HG02642 (cell line): Measurements from ENCODE around the gene MTAP.
A peak's percentile ranks its signal among the peaks of the same experiment; 100 is the strongest.
"Not testable (repeated sequence)": the region's sequence is repeated elsewhere in the genome, so short reads cannot be mapped to it uniquely, and the experiment has no call there.

Experiments used
- ATAC-seq: cut with Tn5 transposase; IDR thresholded peaks from one replicate; pipeline ENCODE4 v1.9.1; 2021; ENCODE audit warnings: mild to moderate bottlenecking; ENCODE audit not compliant: unreplicated experiment, poor library complexity

MTAP gene

GRCh38 chr9:21904776-21905175 is 102.3 kb downstream of the MTAP start:
- no peak for ATAC-seq

DNA sequence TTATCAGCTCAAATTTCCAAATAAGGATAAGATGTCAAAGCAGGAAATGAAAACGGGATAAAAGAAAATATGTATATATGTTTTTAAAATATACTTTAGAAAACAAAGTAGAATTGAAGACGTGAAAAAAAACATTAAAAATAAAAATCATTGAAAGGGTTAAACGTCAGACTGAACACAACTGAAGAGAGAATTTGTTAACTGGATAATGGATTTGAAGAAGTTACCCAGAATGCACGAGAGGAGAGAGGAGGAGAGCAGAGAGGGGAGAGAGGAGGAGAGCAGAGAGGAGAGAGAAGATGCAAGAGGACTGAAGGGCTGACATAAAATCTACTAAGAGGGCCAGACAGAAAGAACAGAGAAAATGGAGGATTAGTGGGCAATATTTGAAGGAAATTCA is 103.8 kb downstream of the MTAP start:
- no peak for ATAC-seq

- ATAC-seq = no peak
Observed at GRCh38 chr9:21906881-21907280, 104.4 kb downstream of the MTAP start.

DNA sequence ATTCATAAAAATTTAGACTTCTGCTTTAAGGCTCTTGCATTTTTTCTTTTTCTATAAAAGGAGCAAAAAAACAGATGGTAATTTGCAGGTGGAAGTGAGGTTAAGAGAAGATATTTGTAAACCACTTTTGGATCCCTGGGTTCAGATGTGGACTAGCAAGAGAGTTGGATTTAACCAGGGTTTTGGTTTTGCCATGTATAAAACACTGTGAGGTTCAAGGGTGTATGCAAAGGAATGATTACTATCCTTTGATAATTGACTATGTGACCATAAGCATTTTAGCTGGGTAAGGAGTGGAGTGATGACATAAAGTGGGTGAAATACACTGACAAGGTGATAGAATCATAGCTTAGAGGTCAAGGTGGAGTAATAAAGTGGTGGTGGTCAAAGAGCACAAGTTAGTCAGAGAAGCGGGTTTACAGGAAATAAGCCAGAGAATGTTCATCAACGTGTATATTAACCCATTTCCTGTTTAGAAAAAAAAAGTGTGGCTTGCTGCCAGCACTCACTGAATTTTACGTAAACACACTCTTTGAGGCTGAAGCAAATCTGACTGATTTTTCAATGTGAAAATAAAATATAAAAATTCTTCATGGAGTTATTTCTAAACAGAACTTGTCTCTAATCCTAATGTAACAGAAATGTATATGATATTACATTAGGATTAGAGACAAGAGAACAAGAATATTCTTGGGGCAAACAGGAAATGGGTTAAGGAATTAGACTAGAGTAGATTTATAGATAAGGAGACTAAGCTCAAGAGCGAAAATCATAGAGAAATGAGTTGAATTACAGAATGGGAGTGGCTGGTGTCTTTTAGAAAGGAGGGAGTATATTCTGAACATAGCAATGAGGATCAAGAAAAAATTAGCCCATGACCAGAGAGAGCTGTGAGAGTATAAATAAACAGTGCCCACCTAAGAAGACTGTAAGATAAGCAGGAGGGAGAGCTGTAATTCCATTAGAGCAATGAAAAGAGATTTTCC is 117.2 kb downstream of the MTAP start:
- peak; percentile 73 for ATAC-seq

GRCh38 chr9:21923694-21924093 is 121.3 kb downstream of the MTAP start:
- no peak for ATAC-seq

DNA sequence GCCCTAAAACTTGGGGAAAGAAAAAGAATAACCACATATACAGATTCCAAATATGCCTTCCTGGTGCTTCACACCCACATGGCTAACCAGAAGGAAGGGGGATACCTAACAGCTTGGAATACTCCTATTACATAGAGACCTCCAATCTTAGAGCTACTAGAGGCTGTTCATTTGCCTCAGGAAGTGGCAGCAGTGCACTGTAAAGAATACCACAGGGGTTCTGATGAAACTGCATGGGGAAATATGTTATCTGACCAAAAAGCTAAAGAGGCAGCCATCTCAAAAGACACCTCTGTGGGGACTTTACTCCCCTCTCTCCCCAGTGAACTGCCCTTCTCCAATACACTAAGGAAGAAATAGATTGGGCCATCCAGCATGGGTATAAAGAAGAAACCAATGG is 125.3 kb downstream of the MTAP start:
- no peak for ATAC-seq

DNA sequence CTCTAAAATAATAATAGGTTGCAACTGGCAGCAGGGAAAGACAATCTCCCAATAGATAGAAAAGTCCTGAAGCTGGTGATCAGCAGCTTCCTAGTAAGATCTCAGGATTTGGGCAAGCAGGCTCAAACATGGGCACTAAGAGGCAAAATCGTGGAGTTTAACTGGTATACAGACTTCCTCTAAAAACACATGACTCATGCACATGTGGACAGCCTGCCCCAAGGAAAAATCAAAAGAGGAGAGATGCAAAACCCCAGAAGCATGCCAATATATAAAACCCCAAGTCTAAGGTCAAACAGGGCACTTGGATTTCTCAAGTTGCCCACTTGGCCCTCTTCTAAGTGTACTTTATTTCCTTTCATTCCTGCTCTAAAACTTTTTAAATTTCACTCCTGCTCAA is 129.0 kb downstream of the MTAP start:
- ATAC-seq = no peak

DNA sequence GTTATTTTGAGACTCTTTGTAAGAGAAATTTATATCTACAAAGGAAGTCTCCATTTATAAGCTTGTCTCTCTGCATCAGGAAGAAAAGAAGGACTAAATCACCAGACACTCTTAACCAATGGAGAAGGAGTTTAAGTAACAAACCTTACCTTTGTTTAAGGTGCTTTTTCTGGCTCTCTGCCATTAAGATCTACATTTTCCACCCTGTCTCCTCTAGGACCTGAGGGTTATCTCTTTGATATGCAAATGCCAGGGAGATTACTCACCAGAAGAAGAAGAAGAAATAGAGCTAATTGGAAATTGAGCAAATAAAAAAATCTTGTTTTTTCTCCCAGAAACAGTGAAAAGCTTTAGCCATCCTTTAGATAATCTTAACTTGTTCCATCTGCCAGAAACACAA is 130.8 kb downstream of the MTAP start:
- ATAC-seq = no peak

- ATAC-seq = no peak
Observed at GRCh38 chr9:21933865-21934264, 131.4 kb downstream of the MTAP start.

- no peak for ATAC-seq
Observed at GRCh38 chr9:21935631-21936030, 133.2 kb downstream of the MTAP start.

DNA sequence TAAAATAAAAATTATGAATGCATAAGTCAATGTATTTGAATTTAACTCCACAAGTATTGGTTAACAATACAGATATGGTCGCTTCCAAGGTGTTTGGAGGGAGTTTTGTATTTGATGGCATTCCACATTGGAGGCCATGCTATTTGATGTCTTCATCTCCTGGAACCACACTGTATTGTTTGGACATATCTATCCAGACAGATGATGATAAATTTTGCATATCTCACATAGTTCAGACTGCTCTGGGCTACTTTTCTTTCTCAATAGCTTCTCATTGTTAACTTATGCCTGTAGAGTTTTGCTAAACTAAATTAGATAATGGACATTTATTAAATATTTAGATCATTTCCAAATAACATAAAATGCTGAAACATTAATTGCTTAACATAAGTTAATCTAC is 133.7 kb downstream of the MTAP start:
- no peak for ATAC-seq

DNA sequence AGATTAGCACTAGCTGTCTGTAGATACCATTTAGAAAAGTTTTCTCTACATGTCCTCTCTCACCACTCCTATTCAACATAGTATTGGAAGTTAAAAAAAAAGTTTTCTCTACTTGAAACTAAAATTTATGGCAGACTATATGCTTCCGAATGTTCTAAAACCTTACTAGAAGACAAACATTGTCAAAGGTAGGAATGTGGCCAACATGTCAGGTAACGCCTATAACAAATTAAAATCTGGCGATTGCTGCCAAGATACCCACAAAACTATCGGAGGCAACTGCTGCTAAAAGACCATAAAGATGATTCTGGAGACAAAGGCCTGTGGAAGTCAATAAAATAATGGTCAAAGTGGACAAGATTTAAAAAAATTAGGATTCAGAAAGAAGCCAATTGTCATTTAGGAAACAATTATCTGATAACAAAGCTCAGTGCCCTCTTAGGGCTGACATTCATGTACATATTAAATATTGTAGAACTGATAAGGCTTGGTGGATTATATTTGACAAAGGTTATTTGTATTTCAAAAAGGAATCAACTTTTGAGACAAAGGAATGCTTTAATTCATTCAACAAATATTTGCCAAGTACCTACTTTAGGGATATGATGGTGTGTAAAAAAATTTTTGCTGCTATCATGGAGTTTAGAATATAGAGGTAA is 139.0 kb downstream of the MTAP start:
- ATAC-seq = no peak

DNA sequence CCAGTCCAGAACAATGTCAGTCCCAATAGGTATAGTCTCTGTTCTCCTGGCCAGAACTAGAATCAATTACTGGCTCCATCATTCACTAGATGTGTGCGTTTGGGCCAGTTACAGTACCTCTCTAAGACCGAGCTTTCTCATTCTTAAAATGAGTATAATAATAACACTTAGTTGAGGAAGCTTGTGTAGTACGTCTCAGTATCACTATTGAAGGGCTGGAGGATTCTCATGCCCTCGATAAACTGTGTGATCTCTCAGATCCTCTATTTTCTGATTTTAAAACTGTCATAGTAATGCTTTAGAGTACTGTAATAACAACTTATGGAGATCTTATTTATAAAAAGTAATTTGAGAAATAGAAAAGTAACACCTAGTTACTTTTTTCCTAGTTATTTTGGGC is 141.0 kb downstream of the MTAP start:
- ATAC-seq = no peak

DNA sequence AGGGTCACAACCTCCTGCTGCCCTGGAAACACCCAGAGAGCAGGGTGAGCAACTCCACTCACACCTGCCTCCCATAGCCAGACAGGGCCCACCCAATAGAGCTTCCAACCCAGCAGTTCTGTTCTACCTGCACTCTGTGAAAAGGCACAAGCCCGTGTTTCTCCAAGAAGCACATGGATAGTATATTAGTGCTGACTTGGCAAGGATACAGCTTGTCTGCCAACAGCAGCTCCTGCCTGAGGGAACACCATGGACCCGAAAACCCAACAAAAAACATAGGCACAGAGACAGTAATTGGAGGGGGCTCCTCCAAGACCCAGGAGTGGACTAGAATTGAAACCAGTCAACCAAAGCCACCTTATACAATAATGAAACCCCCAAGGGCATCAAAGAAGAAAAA is 143.2 kb downstream of the MTAP start:
- no peak for ATAC-seq

- no peak for ATAC-seq
Observed at GRCh38 chr9:21958833-21959232, 156.4 kb downstream of the MTAP start.

DNA sequence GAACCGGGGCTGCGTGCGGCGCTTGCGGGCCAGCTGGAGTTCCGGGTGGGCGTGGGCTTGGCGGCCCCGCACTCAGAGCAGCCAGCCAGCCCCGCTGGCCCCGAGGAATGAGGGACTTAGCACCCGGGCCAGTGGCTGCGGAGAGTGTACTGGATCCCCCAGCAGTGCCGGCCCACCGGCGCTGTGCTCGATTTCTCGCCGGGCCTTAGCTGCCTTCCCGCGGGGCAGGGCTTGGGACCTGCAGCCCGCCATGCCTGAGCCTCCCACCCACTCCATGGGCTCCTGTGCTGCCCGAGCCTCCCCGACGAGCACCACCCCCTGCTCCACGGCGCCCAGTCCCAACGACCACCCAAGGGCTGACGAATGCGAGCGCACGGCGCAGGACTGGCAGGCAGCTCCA is 156.8 kb downstream of the MTAP start:
- ATAC-seq = not testable (repeated sequence)

GRCh38 chr9:21961569-21961968 is 159.1 kb downstream of the MTAP start:
- no peak for ATAC-seq

- ATAC-seq = peak; percentile 65
Observed at GRCh38 chr9:21964925-21965385, 162.5 kb downstream of the MTAP start.

GRCh38 chr9:21965401-21965951 is 163.0 kb downstream of the MTAP start:
- ATAC-seq = peak; percentile 90

DNA sequence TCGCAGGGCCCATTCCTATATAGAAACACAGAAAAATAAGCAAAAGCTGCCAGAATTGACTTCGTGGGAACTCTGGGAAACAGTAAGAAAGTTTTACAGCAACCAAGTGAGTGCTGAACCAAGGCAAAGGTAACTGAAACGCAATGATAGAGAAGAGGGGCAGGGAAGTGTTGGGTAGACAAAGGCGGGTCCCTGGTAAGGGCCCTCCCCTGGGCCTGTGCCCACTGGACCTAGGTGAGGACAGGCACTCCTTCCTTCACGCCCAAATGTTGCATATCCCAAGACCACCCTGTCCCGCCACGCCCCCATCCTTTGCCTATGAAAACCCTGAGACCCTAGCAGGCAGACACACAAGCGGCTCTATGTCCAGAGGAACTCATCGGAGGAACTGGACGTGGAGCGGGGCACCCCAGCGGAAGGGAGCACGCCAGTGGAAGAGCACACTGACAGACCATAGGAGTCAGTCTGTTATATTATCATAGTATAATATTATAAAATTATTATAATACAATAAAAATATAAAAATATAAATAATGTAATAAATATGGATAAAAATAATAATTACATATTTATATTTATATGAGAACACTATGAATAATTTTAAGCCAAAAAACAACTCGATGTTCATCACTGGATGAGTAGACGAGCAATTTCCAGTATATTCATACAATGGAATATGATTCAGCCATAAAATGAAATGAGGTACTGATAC is 163.9 kb downstream of the MTAP start:
- ATAC-seq = no peak

- no peak for ATAC-seq
Observed at GRCh38 chr9:21967169-21967568, 164.7 kb downstream of the MTAP start.
